GM19351 (cell line): ENCODE measurements around the gene PRELID1.
"Not testable (repeated sequence)": the region's sequence is repeated elsewhere in the genome, so short reads cannot be mapped to it uniquely, and the experiment has no call there.

Source experiments
- ATAC-seq: cut with Tn5 transposase; IDR thresholded peaks from one replicate; pipeline ENCODE4 v1.9.1; 2021; ENCODE audit warnings: mild to moderate bottlenecking, moderate library complexity; ENCODE audit not compliant: unreplicated experiment

PRELID1 gene

DNA sequence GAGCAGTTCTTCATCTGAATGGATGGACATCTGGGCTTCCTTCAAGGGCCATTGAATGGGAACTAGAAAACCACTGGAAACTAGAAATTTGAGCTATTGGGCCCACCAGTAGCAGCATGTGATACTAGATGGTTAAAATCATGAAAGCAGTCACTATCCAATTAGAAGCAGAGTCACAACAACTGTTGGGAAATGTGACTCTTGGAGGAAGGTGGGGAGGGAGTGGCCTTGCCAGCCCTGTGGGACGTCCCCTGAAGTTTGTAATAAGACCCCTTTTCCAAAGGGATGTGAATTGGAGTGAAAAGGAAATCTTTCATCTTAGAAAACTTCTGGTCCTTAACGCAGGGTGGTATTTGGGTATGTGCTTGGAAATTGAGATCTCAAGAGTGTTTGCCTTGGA lies 5.7 kb upstream of the PRELID1 start:
- ATAC-seq = no peak

DNA sequence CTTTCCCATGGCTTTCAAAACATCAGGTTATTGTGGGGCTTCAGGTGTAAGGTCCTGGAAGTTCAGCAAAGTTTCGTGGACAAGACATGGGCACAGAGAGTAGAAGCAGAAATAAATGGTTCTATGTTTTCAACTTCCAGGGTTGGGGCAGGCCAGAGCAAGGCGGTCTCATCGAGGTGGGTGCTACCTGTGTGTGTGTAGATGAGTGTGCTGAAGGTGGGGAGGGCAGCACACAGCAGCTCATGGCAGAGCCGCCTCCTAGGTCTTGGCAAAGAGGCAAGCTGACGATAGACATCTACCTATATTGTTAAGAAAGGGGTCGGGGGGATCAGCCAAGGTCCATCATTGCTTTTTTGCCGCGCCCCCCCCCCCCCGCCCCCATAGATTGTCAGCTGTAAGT lies 3.9 kb upstream of the PRELID1 start:
- no peak for ATAC-seq

DNA sequence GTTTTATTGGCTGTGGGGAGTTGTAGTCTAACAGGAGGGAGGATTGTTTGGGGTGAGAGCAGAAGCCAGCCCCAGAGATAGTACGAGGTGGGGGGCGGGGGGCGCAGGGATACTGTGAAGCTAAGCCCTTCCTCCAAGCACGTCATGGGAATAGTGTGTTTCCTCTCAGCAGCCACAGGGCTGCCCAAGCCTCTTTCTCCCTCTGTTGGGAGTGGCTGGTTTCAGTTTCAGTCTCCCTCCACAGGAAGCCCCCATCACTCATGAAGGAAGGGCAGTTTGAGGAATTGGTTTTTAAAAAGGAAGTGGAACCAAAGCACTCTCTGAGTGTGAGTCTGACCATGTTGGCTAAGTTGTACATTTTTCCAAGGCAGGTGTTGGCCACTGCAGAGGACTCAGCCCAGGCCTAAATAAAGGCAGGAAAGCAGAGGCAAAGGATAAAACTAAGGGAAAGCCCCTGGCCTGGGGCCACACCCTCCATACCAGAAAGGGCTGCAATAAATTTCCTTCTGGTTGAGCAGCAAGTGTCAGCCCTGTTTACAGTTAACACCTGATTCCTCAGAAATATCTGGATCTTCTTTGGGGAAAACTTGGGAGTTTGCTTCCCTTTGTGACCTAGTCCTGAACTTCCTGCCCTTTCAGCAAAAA lies 3.2 kb upstream of the PRELID1 start:
- ATAC-seq = peak; percentile 44

DNA sequence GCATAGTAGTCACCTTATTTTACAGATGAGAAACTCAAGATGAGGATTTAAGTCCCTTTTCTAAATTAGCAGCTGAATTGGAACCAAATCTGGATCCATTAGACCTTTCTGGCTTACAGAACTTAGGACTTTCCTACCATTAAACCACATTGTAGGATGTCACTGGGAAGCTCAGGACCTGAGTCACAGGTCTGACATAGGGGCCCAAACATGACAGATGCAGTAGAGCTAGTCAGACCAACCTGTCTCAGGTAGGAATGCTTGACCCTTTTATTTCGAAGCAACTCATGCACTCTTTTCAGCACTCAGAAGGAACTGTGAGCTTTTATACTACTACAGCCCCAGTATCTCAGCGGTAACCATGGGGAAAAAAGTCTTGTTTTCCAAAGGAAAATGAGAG lies 2.6 kb upstream of the PRELID1 start:
- ATAC-seq = no peak

DNA sequence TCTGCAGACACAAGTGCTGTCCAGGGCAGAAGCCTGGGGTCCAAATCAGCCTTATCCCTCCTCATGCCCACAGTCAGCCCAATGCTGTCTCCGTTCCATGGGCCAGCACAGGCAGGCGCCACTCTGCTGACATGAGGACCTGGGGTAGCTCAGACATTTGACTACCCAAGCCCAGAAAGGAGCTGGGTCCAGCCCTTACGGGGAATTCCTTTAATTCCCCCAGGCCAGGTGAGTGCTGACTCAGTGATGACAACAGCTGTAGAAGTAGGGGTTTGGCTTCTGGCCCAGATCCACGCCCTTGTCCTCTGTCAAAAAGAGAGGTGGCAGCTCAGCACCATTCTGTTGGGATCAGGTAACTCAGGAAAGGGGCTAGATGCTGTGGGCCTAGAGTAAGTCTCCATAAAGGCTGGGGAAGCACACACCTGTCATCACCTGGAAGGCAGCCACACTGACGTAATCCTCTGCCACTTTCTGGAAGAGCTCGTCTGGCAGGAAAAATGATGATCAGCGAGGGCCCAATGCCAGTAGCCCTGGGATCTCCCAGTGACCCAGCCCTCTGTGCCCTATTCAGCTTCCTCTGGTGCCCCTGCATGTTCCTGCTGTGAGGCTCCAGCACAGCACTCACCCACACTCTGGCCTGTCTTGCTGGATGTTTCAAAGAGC lies 2.0 kb upstream of the PRELID1 start:
- ATAC-seq = no peak

DNA sequence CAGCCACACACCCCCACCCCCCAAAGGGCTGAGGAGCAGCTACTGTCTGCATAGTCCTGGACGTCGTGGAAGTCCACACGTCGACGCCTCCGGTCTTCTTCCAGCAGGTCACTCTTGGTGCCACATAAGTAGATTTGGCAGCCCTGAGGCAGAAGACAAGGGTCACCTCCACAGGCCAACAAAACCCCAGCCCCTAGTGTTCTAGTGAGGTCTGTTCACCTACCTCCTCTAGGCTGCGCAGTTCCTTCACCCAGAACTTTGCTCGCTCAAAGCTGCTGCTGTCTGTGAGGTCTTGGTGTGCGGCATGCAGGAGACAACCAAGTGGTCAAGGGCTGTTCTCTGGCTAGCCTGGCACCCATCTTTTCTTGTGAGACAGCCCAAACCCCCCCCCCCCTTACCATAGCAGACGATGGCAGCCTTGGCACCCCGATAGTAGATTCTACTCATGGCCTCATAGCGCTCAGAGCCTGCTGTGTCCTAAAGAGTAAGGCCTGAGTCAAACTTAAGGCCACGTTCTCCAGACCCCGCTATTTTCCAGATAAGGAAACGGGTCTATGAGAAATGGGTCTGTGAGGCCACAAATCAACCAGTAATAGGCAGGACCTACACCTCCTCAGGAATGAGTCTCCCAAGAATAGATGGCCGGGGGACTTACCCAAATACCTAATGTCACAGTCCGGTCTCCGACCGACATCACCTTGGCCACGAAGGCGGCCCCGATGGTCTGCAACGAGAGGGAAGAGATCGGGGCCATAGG lies 1.1 kb upstream of the PRELID1 start:
- no peak for ATAC-seq

DNA sequence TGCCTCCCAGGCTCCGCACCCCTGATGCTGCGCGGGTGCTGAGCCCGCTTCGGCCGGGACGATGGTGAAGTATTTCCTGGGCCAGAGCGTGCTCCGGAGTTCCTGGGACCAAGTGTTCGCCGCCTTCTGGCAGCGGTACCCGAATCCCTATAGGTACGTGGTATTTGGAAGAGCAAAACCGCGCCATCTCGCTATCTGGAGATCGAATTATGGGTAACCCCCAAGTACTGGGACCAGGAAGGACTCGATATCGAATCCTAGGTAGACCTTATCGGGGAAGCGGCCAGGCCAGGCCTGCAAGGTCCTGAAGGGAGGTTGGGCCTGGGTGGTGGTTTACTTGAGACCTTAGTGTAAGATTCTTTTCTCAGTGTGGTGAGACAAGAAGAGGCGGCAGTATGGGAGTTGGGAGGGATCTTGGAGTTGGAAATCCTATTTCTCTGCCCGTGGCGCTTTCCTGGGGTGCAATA lies 359 bp downstream of the PRELID1 start:
- no peak for ATAC-seq

DNA sequence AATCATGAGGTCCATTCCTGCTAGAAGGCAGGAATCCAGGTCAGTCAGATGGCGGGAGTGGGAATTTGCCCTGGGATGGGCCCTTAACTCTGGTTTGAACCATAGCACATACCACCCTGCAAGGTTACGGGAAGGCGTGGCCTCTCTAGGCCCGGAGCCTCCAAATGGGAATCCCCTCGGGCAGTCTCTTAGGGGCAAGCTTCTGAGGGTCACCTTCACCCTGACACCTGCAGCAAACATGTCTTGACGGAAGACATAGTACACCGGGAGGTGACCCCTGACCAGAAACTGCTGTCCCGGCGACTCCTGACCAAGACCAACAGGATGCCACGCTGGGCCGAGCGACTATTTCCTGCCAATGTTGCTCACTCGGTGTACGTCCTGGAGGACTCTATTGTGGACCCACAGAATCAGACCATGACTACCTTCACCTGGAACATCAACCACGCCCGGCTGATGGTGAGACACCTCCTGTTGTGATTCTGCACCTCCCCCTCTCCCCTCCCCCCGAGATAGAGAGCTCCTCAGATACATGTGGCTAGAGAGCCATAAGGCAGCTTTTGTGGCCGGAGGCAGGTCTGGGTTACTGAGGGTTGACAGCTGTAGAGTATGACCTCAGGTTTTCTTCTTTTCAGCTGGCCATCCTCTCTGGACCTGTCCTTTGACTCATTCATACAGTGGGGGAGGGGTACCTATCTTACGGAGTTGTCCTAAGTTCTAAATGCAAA lies 957 bp downstream of the PRELID1 start:
- ATAC-seq = no peak

DNA sequence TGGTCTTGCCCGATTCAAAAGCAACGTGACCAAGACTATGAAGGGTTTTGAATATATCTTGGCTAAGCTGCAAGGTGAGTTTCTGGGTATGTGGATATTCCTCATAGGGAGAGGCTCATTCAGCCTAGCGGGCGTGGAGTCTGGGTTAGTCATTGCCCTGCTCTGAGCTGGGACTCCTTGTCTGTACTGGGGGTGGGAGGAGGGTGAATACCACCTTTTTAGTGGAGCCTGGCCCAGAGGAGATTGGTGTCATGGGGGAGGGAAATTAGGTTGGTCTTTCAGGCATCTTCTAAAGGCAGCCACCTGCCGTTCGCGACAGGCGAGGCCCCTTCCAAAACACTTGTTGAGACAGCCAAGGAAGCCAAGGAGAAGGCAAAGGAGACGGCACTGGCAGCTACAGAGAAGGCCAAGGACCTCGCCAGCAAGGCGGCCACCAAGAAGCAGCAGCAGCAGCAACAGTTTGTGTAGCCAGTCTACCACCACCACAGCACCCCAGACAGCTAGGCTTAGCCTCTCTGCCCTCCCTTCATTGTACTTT lies 2.6 kb downstream of the PRELID1 start:
- ATAC-seq = not testable (repeated sequence)

DNA sequence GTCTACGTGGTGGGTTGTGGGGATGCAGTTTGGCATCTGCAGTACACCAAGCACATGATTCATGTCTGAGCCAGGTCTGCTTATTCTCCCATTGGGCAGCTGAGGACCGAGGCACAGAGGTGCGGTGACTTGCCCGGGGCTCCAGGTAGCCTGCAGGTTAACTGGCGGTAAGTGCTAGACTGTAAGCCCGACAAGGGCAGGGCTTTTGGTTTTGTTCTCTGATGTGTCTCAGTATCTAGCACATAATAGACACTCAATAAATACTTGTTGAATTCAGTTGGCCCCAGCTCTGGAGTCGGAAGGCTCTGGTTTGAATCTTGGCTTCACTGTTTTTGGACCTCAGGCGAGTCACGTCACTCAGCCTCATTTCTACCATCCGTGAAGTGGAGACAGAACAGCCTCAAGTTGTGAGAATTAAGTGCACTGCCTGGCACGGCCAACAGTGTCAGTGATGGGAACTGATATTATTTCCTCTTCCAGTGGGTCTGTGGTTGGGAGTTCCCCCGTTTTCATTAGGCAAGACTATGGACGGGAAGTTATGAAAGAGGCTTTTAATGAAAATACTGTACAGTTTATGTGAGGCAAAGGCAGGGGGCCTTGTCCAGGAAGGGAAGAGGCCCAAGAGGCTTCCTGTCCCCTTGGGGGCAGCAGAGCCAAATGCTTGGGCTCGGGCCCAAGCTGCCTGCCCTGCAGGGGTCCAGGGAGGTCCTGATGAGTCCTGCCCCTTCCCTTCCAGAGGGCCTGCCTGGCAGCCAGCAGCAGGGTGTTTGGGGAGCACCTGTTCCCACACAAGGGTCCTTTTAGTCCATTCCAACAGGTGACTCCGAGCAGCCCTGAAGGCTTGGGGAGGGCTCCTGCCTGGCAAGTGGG lies 3.3 kb downstream of the PRELID1 start:
- ATAC-seq = no peak

DNA sequence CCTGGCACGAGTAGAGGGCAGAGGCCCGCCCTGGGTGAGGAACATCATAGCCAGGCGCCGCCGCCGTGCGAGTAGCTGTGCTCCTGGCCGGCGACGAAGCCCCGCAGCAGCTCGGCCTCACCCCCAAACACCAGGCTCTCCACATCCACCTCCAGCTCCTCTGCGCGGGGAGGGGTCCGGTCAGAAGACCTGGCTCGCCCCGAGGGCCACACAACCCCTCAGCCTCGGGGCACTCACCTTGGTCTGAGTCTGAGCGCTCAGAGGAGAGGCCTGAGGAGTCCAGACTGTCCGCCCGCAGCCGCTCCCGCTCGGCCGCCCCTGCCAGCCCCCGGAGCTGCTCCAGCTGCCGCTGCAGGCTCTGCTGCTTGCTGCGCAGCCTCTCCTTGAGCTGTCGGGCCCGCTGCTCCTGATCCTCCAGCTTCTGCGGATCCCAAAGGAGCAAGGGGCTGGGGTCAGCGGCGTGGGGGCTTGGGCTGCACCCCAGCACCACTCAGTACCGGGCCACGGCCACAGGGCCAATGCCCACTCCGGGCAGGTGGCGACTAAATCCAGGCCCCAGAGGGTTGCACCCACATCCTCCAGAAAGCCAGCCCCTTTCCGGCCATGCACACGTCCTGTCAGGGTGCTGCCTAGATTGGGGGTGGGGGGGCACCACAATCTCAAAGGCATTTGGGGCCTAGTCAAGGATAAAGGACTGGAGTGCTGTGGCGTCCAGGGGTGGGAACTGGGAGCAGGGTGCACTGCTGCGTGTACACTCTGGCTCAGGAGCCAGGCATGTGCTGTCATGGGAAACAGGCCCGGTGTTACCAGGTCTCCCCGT lies 4.2 kb downstream of the PRELID1 start:
- ATAC-seq = no peak

DNA sequence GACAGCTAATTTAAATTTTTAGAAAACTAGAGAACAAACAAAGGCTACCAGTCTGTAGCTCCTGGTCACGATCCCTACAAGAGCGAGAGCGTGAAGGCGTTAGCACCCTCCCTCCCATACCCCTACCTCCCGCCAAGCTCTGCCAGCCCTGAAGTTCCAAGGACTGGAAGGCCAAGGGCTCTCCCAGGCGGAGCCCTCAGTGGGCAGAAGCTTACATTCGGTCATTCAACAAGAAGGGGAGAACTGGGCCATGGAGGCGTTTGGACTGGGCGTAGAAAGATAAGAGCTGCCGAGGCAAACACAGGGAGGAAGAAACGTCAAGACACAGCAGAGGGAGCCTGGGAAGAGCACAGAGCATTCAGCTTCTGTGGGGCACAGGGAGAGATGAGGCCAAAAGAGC lies 5.1 kb downstream of the PRELID1 start:
- ATAC-seq = no peak

DNA sequence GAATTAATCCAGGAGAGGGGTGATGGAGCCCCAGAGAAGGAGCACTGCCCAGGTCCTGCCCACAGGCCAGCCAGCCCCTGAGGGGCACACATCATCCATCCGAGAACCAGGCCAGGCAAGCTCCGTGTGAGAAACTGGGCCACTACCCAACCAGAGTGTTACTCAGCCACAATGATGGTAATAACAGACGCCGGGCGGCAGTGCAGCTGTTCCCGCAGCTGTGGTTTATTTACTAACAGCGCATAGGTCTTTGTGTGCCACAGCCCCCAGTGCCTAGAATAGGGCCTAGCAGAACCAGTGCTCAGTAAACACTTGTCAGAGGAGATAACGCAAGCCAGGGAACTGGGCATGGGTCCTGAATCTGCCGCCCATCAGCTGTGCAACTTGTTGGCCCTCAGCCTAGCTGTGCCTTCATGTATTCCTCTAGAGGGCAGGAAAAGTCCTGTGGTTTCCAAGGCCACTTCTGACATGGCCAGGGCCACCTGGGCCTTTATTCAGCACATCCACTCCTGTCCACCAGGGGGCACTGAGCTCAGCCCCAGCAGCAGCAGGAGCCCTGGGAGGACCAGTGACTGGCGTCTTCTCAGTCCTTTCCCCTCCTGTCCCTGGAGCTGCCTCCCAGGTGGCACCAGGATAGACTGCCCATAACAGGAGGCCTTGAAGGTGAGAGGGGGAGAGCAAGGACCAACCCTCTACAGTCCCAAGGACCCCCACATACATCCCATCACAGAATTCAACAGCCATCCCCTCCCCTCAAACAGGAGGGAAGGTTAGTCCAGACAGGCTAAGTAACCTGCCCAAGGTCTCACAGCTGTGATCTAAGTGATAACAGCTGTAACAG lies 6.0 kb downstream of the PRELID1 start:
- ATAC-seq = no peak

DNA sequence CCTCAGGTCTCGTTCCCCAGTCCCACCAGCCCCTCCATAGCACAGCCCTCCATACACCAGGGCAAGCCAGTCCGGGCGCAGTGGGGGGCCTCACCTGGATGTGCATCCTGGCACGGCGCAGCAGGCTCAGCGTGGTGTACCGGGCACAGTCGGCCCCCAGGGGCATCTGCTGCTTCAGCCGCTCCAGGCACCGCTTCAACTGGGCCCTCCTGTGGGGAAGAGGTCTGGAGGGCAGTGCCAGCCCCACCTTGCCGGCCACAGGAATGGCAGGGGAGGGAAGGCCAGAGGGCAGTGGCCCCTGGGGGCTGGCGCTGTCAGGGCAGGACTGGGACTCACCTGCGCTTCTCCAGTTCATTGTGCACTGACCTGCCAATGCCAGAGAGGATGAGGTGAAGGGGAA lies 6.7 kb downstream of the PRELID1 start:
- no peak for ATAC-seq

DNA sequence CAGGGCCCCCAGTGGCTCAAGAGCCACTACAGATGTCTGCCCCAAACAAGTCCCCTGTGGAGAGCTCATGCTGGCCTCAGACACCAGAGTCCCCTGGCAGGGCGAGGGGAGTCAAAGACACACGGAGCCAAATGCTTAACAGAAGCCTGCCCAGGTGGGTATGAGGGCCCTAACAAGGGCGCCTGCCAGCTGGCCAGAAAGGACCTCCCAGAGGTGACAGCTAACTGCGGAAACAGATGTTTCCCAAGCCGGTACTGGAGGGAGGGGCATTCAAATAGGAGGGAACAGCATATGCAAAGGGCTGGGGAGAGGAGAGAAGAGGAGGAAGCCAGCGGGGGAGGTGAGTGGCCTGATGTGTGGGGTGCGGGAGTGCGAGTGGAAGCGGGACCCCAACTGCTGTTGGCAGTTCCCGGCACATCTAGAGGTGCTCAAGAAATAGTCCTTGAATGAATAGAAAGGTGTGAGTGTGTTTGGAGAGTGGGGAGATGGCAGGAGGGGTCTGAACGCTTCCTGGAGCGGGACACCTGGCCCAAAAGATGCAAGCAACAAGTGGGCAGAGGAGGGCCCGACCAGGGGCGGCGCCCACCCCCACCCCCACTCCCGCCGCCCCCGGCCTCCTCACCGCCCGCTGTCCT lies 7.3 kb downstream of the PRELID1 start:
- no peak for ATAC-seq

DNA sequence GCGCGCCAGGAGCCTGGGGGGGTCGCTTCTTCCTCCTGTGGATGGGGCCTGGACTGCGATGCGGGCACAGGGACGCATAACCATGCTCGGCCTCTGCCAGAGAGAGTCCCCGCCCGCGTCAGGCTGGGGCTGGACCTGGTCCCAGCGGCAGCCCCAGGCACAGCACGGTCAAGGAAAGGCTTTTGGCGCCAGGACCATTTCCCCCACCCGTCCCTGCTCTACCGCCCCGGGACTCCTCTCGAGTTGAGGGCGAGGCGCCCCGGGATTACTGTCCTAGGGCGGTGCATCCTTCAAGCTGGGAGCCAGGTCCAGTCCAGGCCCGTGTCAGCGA lies 7.8 kb downstream of the PRELID1 start:
- peak; percentile 1 for ATAC-seq

DNA sequence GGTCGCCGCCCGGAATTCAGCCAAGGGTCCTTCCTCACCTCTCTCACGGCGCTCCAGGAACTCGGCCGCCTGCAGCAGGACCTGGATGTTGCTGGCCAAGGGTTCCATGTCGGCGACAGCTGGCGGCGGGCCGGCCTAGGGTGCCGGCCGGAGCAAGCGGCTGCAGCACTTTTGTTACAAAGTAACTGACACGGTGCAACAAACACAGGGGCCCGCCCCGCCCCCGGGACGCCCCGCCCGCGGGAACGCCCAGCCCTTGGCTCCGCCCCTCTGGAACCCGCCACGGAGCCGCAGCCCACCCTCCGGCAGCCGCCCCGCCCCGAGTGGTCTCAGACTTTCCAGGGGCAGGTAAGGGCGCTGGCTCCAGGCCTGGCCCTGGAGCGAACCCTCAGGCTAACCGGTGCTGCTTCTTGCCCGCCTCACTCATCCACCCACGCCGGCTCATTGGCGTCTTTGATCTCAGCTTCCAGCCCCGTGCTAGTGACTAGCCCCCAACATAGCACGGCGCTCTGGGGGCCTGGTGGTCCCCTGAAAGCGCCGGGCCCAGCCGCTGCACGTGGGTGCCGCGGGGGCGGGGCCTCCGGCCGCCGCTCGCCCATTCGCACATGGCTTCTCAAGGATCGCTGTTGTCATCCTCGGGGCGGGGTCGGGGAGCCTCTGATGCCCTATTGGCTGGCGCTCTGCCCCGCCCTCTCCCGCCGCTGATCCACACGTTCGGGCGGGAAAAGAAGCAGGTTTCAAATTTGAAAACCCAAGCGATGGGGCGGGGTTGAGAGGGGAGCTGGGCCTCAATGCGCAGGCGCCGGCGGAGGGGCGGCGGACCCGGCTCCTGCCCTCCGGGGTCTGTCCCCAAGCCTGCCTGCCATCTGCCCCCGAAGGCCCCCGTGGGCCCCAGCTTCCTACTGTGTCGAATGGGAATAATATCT lies 8.4 kb downstream of the PRELID1 start, which contains the start of gene MXD3:
Gene MXD3, minus strand, starts transcription at position 176 of the 926 bp plus-strand sequence. Its CDS starts 68 bp downstream, at position 108.
- peak; percentile 72 for ATAC-seq
